GM21723 (cell line): ENCODE results near the gene ZBTB37.
"Not testable (repeated sequence)": the region's sequence is repeated elsewhere in the genome, so short reads cannot be mapped to it uniquely, and the experiment has no call there.

Experiments used
- ATAC-seq: cut with Tn5 transposase; IDR thresholded peaks from one replicate; pipeline ENCODE4 v1.9.1; 2021; ENCODE audit warnings: mild to moderate bottlenecking, moderate library complexity; ENCODE audit not compliant: unreplicated experiment

The ZBTB37 gene

GRCh38 chr1:173865468-173866164, 2.6 kb upstream of the ZBTB37 start:
- ATAC-seq = no peak

DNA sequence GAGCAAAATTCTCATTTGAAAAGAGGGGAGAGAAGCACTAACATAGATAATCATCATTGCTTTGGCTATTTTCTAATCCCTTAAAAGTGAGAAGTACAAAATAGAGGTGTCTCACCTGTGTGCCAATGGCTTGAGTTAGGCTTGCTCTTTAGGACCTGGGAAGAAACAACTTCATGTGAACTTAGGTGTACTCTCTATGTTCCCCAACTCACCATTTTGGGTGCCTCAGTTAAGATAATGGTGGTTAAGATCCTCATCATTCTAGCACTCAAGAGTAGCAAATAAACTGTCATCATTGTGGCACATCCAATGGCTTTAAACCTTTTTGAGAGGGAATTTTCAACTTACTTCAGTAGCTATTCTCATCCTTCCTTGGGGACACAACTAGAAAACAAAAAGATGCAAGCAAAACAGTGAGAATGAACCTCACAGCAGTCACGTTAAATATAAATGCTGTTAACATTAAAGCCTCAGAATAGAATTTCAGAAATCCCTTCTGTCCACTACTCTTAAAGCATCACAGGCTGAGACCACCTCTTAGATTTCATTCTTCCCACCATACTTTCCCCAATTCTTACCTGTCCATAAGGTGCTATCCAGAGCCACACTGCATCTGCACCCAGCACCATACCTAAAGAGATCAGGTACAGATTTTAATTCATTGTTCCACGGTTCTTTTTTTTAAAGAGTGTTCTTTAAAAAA, 1.6 kb upstream of the ZBTB37 start:
- no peak for ATAC-seq

- ATAC-seq = no peak
Observed at GRCh38 chr1:173867141-173867752, 933 bp upstream of the ZBTB37 start.

GRCh38 chr1:173867753-173868265, 371 bp upstream of the ZBTB37 start, which contains the start of gene GAS5:
Gene GAS5, minus strand, starts transcription at chr1:173867989.
- ATAC-seq = peak; percentile 75

- no peak for ATAC-seq
Observed at GRCh38 chr1:173869021-173869359, 810 bp downstream of the ZBTB37 start.

GRCh38 chr1:173870252-173871075, 2.3 kb downstream of the ZBTB37 start:
- no peak for ATAC-seq

- no peak for ATAC-seq
Observed at GRCh38 chr1:173871091-173871490, 2.9 kb downstream of the ZBTB37 start.

GRCh38 chr1:173871500-173871899, 3.3 kb downstream of the ZBTB37 start:
- no peak for ATAC-seq

- no peak for ATAC-seq
Observed at GRCh38 chr1:173876732-173877131, 8.6 kb downstream of the ZBTB37 start.

DNA sequence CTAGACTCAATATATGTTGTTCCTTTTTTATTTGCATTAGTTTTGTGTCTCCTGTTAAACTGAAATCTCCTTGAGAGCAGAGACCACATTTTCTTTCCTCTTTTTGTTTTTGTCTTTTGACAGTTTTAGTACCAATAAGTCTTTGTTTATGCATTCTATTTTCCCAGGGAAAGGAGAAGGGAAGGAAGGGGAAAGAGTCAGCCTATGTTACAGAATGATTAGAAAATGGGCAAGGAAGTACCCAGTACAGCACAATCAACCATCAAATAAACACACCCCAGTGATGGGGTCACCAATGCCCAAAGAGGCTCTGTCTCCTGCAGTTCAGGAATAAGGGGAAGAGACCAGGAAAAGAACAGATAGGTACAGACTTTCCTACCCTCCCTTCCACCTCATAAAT, 10.1 kb downstream of the ZBTB37 start:
- no peak for ATAC-seq

DNA sequence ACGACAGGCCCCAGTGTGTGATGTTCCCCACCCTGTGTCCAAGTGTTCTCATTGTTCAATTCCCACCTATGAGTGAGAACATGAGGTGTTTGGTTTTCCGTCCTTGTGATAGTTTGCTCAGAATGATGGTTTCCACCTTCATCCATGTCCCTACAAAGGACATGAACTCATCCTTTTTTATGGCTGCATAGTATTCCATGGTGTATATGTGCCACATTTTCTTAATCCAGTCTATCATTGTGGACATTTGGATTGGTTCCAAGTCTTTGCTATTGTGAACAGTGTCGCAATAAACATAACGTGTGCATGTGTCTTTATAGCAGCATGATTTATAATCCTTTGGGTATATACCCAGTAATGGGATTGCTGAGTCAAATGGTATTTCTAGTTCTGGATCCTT, 12.9 kb downstream of the ZBTB37 start:
- ATAC-seq = not testable (repeated sequence)

DNA sequence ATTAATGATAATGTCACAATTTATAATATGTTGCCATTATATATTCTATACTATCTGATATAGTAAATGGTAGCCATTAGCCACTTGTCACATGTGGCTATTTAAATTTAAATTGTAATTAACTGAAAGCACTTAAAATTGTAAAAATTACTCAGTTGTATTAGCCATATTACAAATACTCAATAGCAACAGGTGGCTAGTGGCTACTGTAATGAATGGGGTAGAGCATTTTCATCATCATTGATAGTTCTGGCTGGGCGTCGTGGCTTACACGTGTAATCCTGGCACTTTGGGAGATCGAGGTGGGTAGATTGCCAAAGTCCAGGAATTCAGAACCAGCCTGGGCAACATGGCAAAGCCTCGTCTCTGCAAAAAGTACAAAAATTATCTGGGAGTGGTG, 16.5 kb downstream of the ZBTB37 start:
- ATAC-seq = no peak

DNA sequence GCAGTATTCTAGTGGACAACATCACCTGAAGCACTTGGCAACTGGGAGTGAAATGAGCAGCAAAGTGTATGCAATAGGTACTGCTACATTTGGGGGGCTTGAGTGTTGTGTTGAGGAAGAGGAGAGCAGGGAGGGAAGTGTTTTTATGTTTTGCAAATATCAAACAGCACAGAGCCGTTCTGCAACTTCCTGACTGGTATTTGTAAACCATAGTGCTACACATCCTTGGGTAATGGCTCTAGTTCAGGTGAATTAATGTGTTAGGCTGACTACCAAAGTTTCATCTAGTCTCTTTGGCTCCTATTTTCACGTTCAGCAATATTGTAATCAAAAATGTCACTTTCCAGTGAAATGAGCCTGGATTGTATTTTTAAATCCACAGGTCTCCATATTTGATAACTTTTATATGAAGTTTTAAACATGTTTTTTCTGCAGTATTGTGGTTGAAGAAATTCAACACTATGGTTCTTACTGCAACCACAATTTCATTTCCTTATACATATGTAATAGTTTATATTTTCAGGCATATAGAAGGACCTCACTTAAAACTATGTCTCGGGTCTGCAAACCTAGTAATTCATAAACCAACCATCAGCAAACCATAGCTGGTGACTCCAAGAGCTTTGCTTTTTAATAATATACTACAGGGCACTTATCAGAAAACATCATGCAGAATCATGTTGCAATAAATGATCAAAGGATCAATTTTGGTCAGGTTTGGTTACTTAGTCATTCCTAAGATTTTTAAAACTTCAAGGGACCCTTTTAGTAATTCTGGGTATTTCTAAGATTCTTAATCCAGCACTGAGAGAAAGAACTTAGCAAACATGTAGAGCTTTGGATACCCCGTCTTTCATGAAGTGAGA, 18.8 kb downstream of the ZBTB37 start:
- ATAC-seq = no peak

DNA sequence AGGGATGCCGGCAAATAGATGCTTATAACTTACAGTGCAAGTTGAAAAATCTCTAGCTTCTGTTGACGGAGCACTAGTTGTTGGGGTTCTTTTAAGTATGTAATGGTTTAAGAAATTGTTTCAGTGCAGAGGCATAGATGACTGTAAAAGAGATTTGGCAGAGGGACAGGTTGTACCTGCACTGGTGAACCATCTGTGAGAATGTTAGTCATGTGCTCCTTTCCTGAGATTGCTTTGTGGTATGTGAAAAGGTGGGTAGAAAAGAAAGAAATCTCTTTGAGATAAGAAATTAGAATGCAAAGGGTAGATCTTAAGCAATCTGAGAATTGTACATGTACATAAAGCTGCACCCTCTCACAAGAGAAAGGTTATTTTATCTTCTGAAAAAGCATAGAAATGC, 19.4 kb downstream of the ZBTB37 start:
- no peak for ATAC-seq

- no peak for ATAC-seq
Observed at GRCh38 chr1:173888749-173889148, 20.6 kb downstream of the ZBTB37 start.

DNA sequence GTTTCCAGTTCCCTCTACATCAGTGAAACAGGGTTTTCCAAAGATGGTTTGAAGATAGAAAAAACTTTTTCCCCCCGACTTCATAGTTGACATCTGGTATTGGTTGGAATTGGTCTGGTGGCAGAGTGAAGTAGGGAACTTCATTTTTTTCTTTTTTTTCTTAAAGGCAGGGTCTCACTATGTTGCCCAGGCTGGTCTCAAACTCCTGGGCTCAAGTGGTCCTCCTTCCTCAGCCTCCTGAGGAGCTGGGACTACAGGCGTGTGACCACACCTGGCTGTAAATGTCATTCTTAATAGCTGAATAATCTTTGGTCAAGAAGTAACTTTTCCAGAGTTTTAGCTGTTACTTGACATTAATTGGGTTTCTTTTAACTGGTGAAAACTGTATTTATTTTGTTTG, 21.7 kb downstream of the ZBTB37 start:
- no peak for ATAC-seq

DNA sequence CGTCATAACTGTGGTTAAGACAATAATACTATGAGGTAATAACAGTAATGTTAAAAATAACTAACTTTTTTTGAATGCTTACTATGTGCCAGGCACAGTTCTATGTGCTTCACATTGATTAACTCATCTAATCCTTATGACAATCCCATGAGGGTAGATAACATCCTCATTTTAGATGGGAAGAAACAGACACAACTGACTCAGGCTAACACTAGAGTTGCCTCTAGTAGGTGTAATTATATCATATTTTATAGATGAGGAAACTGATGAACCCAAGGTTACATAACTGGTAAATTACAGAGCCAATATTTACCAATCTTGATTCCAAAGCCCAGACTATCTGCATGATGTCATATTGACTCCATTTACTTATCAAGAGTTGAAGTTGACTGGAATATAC, 25.4 kb downstream of the ZBTB37 start:
- no peak for ATAC-seq

GRCh38 chr1:173894189-173894588, 26.0 kb downstream of the ZBTB37 start:
- no peak for ATAC-seq

- ATAC-seq = no peak
Observed at GRCh38 chr1:173900427-173900826, 32.2 kb downstream of the ZBTB37 start.

DNA sequence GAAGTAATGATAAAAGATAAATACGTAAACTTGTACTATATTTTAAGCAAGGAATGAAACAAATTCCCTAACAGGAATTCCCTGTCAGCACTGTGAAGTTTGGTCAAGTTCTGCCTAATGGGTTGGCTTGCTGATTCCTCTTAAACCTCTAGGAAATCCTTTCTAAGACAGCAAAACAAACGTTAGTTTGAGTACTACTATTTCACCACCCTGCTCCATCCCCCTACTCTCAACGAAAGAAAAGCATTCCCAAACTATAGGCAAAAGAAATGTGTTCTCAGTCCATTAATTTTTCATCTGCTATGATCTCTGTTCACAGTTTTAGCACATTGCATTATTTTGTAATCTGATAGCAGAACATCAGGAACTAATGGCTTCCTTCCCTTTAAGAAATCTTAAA, 32.8 kb downstream of the ZBTB37 start:
- no peak for ATAC-seq
